HG02678 (cell line): ENCODE measurements around the gene HES3.
"Not testable (repeated sequence)": the region's sequence is repeated elsewhere in the genome, so short reads cannot be mapped to it uniquely, and the experiment has no call there.

Experiments used
- ATAC-seq: cut with Tn5 transposase; IDR thresholded peaks from one replicate; pipeline ENCODE4 v1.9.1; 2021; ENCODE audit warnings: mild to moderate bottlenecking, moderate library complexity; ENCODE audit not compliant: unreplicated experiment

HES3 gene

GRCh38 chr1:6218375-6219164 is 25.4 kb upstream of the HES3 start:
- ATAC-seq: no peak

GRCh38 chr1:6219641-6220040 is 24.3 kb upstream of the HES3 start:
- not testable (repeated sequence) for ATAC-seq

- no peak for ATAC-seq
Observed at GRCh38 chr1:6220236-6220635, 23.7 kb upstream of the HES3 start.

GRCh38 chr1:6221210-6221784 is 22.7 kb upstream of the HES3 start:
- ATAC-seq: no peak

- no peak for ATAC-seq
Observed at GRCh38 chr1:6222636-6223035, 21.3 kb upstream of the HES3 start.

- ATAC-seq: no peak
Observed at GRCh38 chr1:6223617-6224016, 20.4 kb upstream of the HES3 start.

GRCh38 chr1:6224718-6225117 is 19.3 kb upstream of the HES3 start:
- no peak for ATAC-seq

- no peak for ATAC-seq
Observed at GRCh38 chr1:6225651-6226050, 18.3 kb upstream of the HES3 start.

GRCh38 chr1:6233376-6233775 is 10.6 kb upstream of the HES3 start:
- ATAC-seq: no peak

GRCh38 chr1:6234502-6235295 is 9.3 kb upstream of the HES3 start:
- no peak for ATAC-seq

- no peak for ATAC-seq
Observed at GRCh38 chr1:6235296-6235677, 8.7 kb upstream of the HES3 start.

- no peak for ATAC-seq
Observed at GRCh38 chr1:6237093-6237492, 6.9 kb upstream of the HES3 start.

GRCh38 chr1:6239213-6239752 is 4.7 kb upstream of the HES3 start:
- no peak for ATAC-seq

GRCh38 chr1:6239950-6240768 is 3.8 kb upstream of the HES3 start:
- no peak for ATAC-seq

GRCh38 chr1:6241107-6241886 is 2.7 kb upstream of the HES3 start:
- no peak for ATAC-seq

- no peak for ATAC-seq
Observed at GRCh38 chr1:6241887-6242740, 1.9 kb upstream of the HES3 start.

GRCh38 chr1:6243053-6243834 is 735 bp upstream of the HES3 start:
- no peak for ATAC-seq

GRCh38 chr1:6244401-6245049 is 546 bp downstream of the HES3 start:
- no peak for ATAC-seq
